Endothelial cell (in vitro differentiated cells): ENCODE data around the gene CCM2. TPM values are rescaled to one million over a fixed set of nuclear protein-coding genes. Genes with fewer than 3 reads are reported as not detected.
A peak's percentile ranks its signal among the peaks of the same experiment; 100 is the strongest.

ENCODE experiments used
- DNase-seq: peaks from one replicate; pipeline ENCODE4 v3.0.0; 2021; ENCODE audit warnings: low spot score
- H3K27ac Mint-ChIP-seq: one replicate; pipeline ENCODE4 v1.8.0; 2021; ENCODE audit warnings: mixed read lengths, inconsistent platforms; ENCODE audit not compliant: unreplicated experiment
- H3K27me3 Mint-ChIP-seq: one replicate; pipeline ENCODE4 v1.8.0; 2021; ENCODE audit warnings: mild to moderate bottlenecking, moderate library complexity, mixed read lengths, inconsistent platforms; ENCODE audit not compliant: unreplicated experiment
- H3K36me3 Mint-ChIP-seq: one replicate; pipeline ENCODE4 v1.8.0; 2021; ENCODE audit warnings: mild to moderate bottlenecking, low read depth, mixed read lengths, inconsistent platforms; ENCODE audit not compliant: unreplicated experiment
- H3K4me1 Mint-ChIP-seq: one replicate; pipeline ENCODE4 v1.8.0; 2021; ENCODE audit warnings: mild to moderate bottlenecking, mixed read lengths, inconsistent platforms; ENCODE audit not compliant: unreplicated experiment
- H3K4me3 Mint-ChIP-seq: one replicate; pipeline ENCODE4 v1.8.0; 2021; ENCODE audit warnings: mild to moderate bottlenecking, mixed read lengths, inconsistent platforms; ENCODE audit not compliant: unreplicated experiment
- H3K9me3 Mint-ChIP-seq: one replicate; pipeline ENCODE4 v1.8.0; 2021; ENCODE audit warnings: mixed read lengths, inconsistent platforms; ENCODE audit not compliant: unreplicated experiment
- CTCF ChIP-seq: fragments of 200-600 bp; sonication (generic); IDR thresholded peaks from one replicate; pipeline ENCODE4 v1.5.0; 2021; ENCODE audit warnings: antibody characterized with exemption; ENCODE audit not compliant: unreplicated experiment
- long read RNA-seq: library from polyadenylated mRNA; unstranded; transcript quantifications from one replicate; pipeline ENCODE4 v2.0.0, GENCODE V29; 2020; ENCODE audit not compliant: unreplicated experiment
- total RNA-seq: library from RNA; stranded (reverse); fragmentation: NEBNext Ultra II Directional; extraction: Animal tissue kit (Norgen Biotek cat#: 25700); gene quantifications from one replicate; pipeline ENCODE4 v1.2.1, GENCODE V29; 2021; ENCODE audit not compliant: unreplicated experiment

The CCM2 gene
- 59.8 TPM for total RNA-seq
- long read RNA-seq, transcript CCM2-203 (10 exons, 1,983 nt): minor isoform, 7 of 46 reads
- long read RNA-seq, transcript CCM2-218 (9 exons, 1,719 nt): minor isoform, 7 of 46 reads
- long read RNA-seq, transcript CCM2-201 (10 exons, 1,894 nt): major isoform, 23 of 46 reads
- long read RNA-seq, partial matches to known transcripts: 3 of 46 reads
- long read RNA-seq, other reads (novel, unspliced or antisense): 6 of 46 reads

GRCh38 chr7:45000093-45001032 lies at the start of gene CCM2:
CCM2 (plus strand) TSS chr7:45000201; CDS start chr7:45000334, 133 bp downstream.
- no peak for TF ChIP-seq CTCF
- Mint-ChIP-seq H3K36me3 (peaks cover 4% of the 10 kb centered on the region), H3K4me1 (peaks cover 27% of the 10 kb centered on the region), H3K9me3 (no peaks in the 10 kb centered on the region), H3K4me3 (peak within 1 kb of the TSS; percentile 93), H3K27ac (peak within 1 kb of the TSS; percentile 88), H3K27me3 (peaks cover 10% of the 10 kb centered on the region)
- DNase-seq: peak; percentile 69

GRCh38 chr7:44953156-44953555 lies 46.8 kb upstream of the CCM2 start:
- Mint-ChIP-seq H3K27me3 (peaks cover 6% of the 10 kb centered on the region), H3K9me3 (no peaks in the 10 kb centered on the region), H3K36me3 (no peaks in the 10 kb centered on the region), H3K4me3 (no peak overlapping the region), H3K27ac (no peak overlapping the region), H3K4me1 (no peaks in the 10 kb centered on the region)
- TF ChIP-seq CTCF: no peak
- no peak for DNase-seq

- no peak for DNase-seq
- H3K9me3 Mint-ChIP-seq: no peaks in the 10 kb centered on the region
- no peaks in the 10 kb centered on the region for H3K4me1 Mint-ChIP-seq
- no peak overlapping the region for H3K27ac Mint-ChIP-seq
- no peak overlapping the region for H3K4me3 Mint-ChIP-seq
- peaks cover 7% of the 10 kb centered on the region for H3K27me3 Mint-ChIP-seq
- no peak for TF ChIP-seq CTCF
- H3K36me3 Mint-ChIP-seq: no peaks in the 10 kb centered on the region
Measured at GRCh38 chr7:44955733-44956132, 44.3 kb upstream of the CCM2 start.

GRCh38 chr7:44956157-44956766 lies 43.7 kb upstream of the CCM2 start:
- no peak for TF ChIP-seq CTCF
- Mint-ChIP-seq H3K36me3 (no peaks in the 10 kb centered on the region), H3K4me1 (no peaks in the 10 kb centered on the region), H3K27ac (no peak overlapping the region), H3K4me3 (no peak overlapping the region), H3K27me3 (peaks cover 7% of the 10 kb centered on the region), H3K9me3 (no peaks in the 10 kb centered on the region)
- DNase-seq: no peak
